ENCODE measurements around the gene RGR.

RGR gene

GRCh38 chr10:84217746-84218145 is 27.1 kb upstream of the RGR start:
- FAIRE-seq (no peak), DNase-seq (ENCODE audit: insufficient read length, low spot score) (no peak)

- no peak for FAIRE-seq
Measured at GRCh38 chr10:84221916-84222315, 22.9 kb upstream of the RGR start.

GRCh38 chr10:84224411-84225028 is 20.3 kb upstream of the RGR start:
- FAIRE-seq (no peak), DNase-seq (ENCODE audit: insufficient read length, low spot score) (no peak)

More at GRCh38 chr10:84221916-84222315, 22.9 kb upstream of the RGR start:
- no peak for DNase-seq (ENCODE audit: insufficient read length, low spot score)

GRCh38 chr10:84225427-84226173 is 19.3 kb upstream of the RGR start, which contains the start of gene LRIT2:
TSS of gene LRIT2 (minus strand) at chr10:84225544. CDS start at chr10:84225520, 24 bp downstream.
- FAIRE-seq (no peak), DNase-seq (ENCODE audit: insufficient read length, low spot score) (no peak)

- FAIRE-seq (no peak), DNase-seq (ENCODE audit: insufficient read length, low spot score) (no peak)
Measured at GRCh38 chr10:84226616-84227015, 18.2 kb upstream of the RGR start.

- no peak for FAIRE-seq
- DNase-seq (ENCODE audit: insufficient read length, low spot score), result no peak
Measured at GRCh38 chr10:84227810-84228209, 17.0 kb upstream of the RGR start.

- no peak for DNase-seq (ENCODE audit: insufficient read length, low spot score)
Measured at GRCh38 chr10:84230359-84230758, 14.5 kb upstream of the RGR start.

GRCh38 chr10:84232376-84232775 is 12.5 kb upstream of the RGR start:
- DNase-seq (ENCODE audit: insufficient read length, low spot score) (no peak), FAIRE-seq (no peak)

More at GRCh38 chr10:84230359-84230758, 14.5 kb upstream of the RGR start:
- no peak for FAIRE-seq

GRCh38 chr10:84233940-84234339 is 10.9 kb upstream of the RGR start:
- FAIRE-seq, result no peak

GRCh38 chr10:84234479-84234878 is 10.4 kb upstream of the RGR start:
- FAIRE-seq, result no peak
- DNase-seq (ENCODE audit: insufficient read length, low spot score), result no peak

More at GRCh38 chr10:84233940-84234339, 10.9 kb upstream of the RGR start:
- DNase-seq (ENCODE audit: insufficient read length, low spot score), result no peak

GRCh38 chr10:84235096-84235495 is 9.8 kb upstream of the RGR start:
- DNase-seq (ENCODE audit: insufficient read length, low spot score), result no peak
- no peak for FAIRE-seq

- DNase-seq (ENCODE audit: insufficient read length, low spot score), result no peak
- FAIRE-seq, result no peak
Measured at GRCh38 chr10:84236807-84237198, 8.1 kb upstream of the RGR start.

- no peak for DNase-seq (ENCODE audit: insufficient read length, low spot score)
- FAIRE-seq, result no peak
Measured at GRCh38 chr10:84237199-84238051, 7.4 kb upstream of the RGR start.

- FAIRE-seq, result no peak
Measured at GRCh38 chr10:84238909-84239308, 5.9 kb upstream of the RGR start.

GRCh38 chr10:84241185-84241790 is 3.6 kb upstream of the RGR start, which contains the start of gene LRIT1:
TSS of gene LRIT1 (minus strand) at chr10:84241546. CDS start at chr10:84241439, 107 bp downstream.
- no peak for FAIRE-seq
- DNase-seq (ENCODE audit: insufficient read length, low spot score), result no peak

More at GRCh38 chr10:84238909-84239308, 5.9 kb upstream of the RGR start:
- DNase-seq (ENCODE audit: insufficient read length, low spot score), result no peak

- DNase-seq (ENCODE audit: insufficient read length, low spot score) (no peak), FAIRE-seq (no peak)
Measured at GRCh38 chr10:84243759-84244158, 1.1 kb upstream of the RGR start.

- FAIRE-seq (no peak), DNase-seq (ENCODE audit: insufficient read length, low spot score) (no peak)
Measured at GRCh38 chr10:84247496-84247895, 2.6 kb downstream of the RGR start.

- no peak for DNase-seq (ENCODE audit: insufficient read length, low spot score)
- no peak for FAIRE-seq
Measured at GRCh38 chr10:84248794-84249193, 3.9 kb downstream of the RGR start.

- DNase-seq (ENCODE audit: insufficient read length, low spot score) (no peak), FAIRE-seq (no peak)
Measured at GRCh38 chr10:84254552-84255478, 10.0 kb downstream of the RGR start.
